ENCODE results near the gene FCHSD2. TPM values are rescaled to one million over a fixed set of nuclear protein-coding genes. Genes with fewer than 3 reads are reported as not detected.

FCHSD2 gene
- total RNA-seq, 1 experiment from 2014 or later: 4.4 TPM

- DNase-seq (ENCODE audit: low read depth): no peak
- in situ Hi-C loops (cut with HindIII; ENCODE audit: low pct_unique_long_range_greater_than_20kb, low sequenced_read_pairs): no loop called here
These were observed 173.7 kb downstream of the FCHSD2 start for GRCh38 chr11:72968390-72968789.

GRCh38 chr11:72965672-72966071 lies 176.4 kb downstream of the FCHSD2 start:
- no peak for DNase-seq (ENCODE audit: low read depth)
- in situ Hi-C loops (cut with HindIII; ENCODE audit: low pct_unique_long_range_greater_than_20kb, low sequenced_read_pairs): no loop called here

- in situ Hi-C loops (cut with HindIII; ENCODE audit: low pct_unique_long_range_greater_than_20kb, low sequenced_read_pairs): no loop called here
- DNase-seq (ENCODE audit: low read depth): no peak
These were observed 179.4 kb downstream of the FCHSD2 start for GRCh38 chr11:72962717-72963116.

- in situ Hi-C loops (cut with HindIII; ENCODE audit: low pct_unique_long_range_greater_than_20kb, low sequenced_read_pairs): no loop called here
These were observed 180.0 kb downstream of the FCHSD2 start for GRCh38 chr11:72962084-72962483.

GRCh38 chr11:72959998-72960731 lies 182.0 kb downstream of the FCHSD2 start:
- in situ Hi-C loops (cut with HindIII; ENCODE audit: low pct_unique_long_range_greater_than_20kb, low sequenced_read_pairs): no loop called here
- DNase-seq (ENCODE audit: low read depth): no peak

More at GRCh38 chr11:72962084-72962483, 180.0 kb downstream of the FCHSD2 start:
- DNase-seq (ENCODE audit: low read depth): no peak

- in situ Hi-C loops (cut with HindIII; ENCODE audit: low pct_unique_long_range_greater_than_20kb, low sequenced_read_pairs): no loop called here
- no peak for DNase-seq (ENCODE audit: low read depth)
These were observed 183.3 kb downstream of the FCHSD2 start for GRCh38 chr11:72958791-72959190.

- in situ Hi-C loops (cut with HindIII; ENCODE audit: low pct_unique_long_range_greater_than_20kb, low sequenced_read_pairs): no loop called here
These were observed 186.7 kb downstream of the FCHSD2 start for GRCh38 chr11:72955466-72955865.

GRCh38 chr11:72954860-72955259 lies 187.3 kb downstream of the FCHSD2 start:
- DNase-seq (ENCODE audit: low read depth): no peak

More at GRCh38 chr11:72955466-72955865, 186.7 kb downstream of the FCHSD2 start:
- no peak for DNase-seq (ENCODE audit: low read depth)

GRCh38 chr11:72953637-72954036 lies 188.5 kb downstream of the FCHSD2 start:
- in situ Hi-C loops (cut with HindIII; ENCODE audit: low pct_unique_long_range_greater_than_20kb, low sequenced_read_pairs): no loop called here
- no peak for DNase-seq (ENCODE audit: low read depth)

More at GRCh38 chr11:72954860-72955259, 187.3 kb downstream of the FCHSD2 start:
- in situ Hi-C loops (cut with HindIII; ENCODE audit: low pct_unique_long_range_greater_than_20kb, low sequenced_read_pairs): no loop called here

- in situ Hi-C loops (cut with HindIII; ENCODE audit: low pct_unique_long_range_greater_than_20kb, low sequenced_read_pairs): no loop called here
- no peak for DNase-seq (ENCODE audit: low read depth)
These were observed 190.2 kb downstream of the FCHSD2 start for GRCh38 chr11:72951888-72952287.

- in situ Hi-C loops (cut with HindIII; ENCODE audit: low pct_unique_long_range_greater_than_20kb, low sequenced_read_pairs): no loop called here
- no peak for DNase-seq (ENCODE audit: low read depth)
These were observed 190.9 kb downstream of the FCHSD2 start for GRCh38 chr11:72951193-72951592.

- DNase-seq (ENCODE audit: low read depth): no peak
- in situ Hi-C loops (cut with HindIII; ENCODE audit: low pct_unique_long_range_greater_than_20kb, low sequenced_read_pairs): no loop called here
These were observed 191.4 kb downstream of the FCHSD2 start for GRCh38 chr11:72950685-72951084.

- no peak for DNase-seq (ENCODE audit: low read depth)
- in situ Hi-C loops (cut with HindIII; ENCODE audit: low pct_unique_long_range_greater_than_20kb, low sequenced_read_pairs): no loop called here
These were observed 194.9 kb downstream of the FCHSD2 start for GRCh38 chr11:72947229-72947628.

- DNase-seq (ENCODE audit: low read depth): no peak
- in situ Hi-C loops (cut with HindIII; ENCODE audit: low pct_unique_long_range_greater_than_20kb, low sequenced_read_pairs): no loop called here
These were observed 198.5 kb downstream of the FCHSD2 start for GRCh38 chr11:72943664-72944063.

GRCh38 chr11:72940417-72940816 lies 201.7 kb downstream of the FCHSD2 start:
- in situ Hi-C loops (cut with HindIII; ENCODE audit: low pct_unique_long_range_greater_than_20kb, low sequenced_read_pairs): no loop called here

GRCh38 chr11:72939031-72939430 lies 203.1 kb downstream of the FCHSD2 start:
- DNase-seq (ENCODE audit: low read depth): no peak
- in situ Hi-C loops (cut with HindIII; ENCODE audit: low pct_unique_long_range_greater_than_20kb, low sequenced_read_pairs): no loop called here

More at GRCh38 chr11:72940417-72940816, 201.7 kb downstream of the FCHSD2 start:
- no peak for DNase-seq (ENCODE audit: low read depth)

GRCh38 chr11:72937439-72937838 lies 204.7 kb downstream of the FCHSD2 start:
- in situ Hi-C loops (cut with HindIII; ENCODE audit: low pct_unique_long_range_greater_than_20kb, low sequenced_read_pairs): no loop called here
- DNase-seq (ENCODE audit: low read depth): no peak

GRCh38 chr11:72935700-72936099 lies 206.4 kb downstream of the FCHSD2 start:
- in situ Hi-C loops (cut with HindIII; ENCODE audit: low pct_unique_long_range_greater_than_20kb, low sequenced_read_pairs): no loop called here
- DNase-seq (ENCODE audit: low read depth): no peak

GRCh38 chr11:72932132-72932570 lies 210.0 kb downstream of the FCHSD2 start:
- in situ Hi-C loops (cut with HindIII; ENCODE audit: low pct_unique_long_range_greater_than_20kb, low sequenced_read_pairs): no loop called here
- DNase-seq (ENCODE audit: low read depth): no peak

- DNase-seq (ENCODE audit: low read depth): no peak
- in situ Hi-C loops (cut with HindIII; ENCODE audit: low pct_unique_long_range_greater_than_20kb, low sequenced_read_pairs): no loop called here
These were observed 212.1 kb downstream of the FCHSD2 start for GRCh38 chr11:72930008-72930407.
